NCI-H446 (cell line): ENCODE results near the gene SLC18A3.

Experiments used
- DNase-seq, 2 experiments: peaks; one replicate each; lab custom pipeline; 2025; lab: John Stamatoyannopoulos, UW

SLC18A3 gene

DNA sequence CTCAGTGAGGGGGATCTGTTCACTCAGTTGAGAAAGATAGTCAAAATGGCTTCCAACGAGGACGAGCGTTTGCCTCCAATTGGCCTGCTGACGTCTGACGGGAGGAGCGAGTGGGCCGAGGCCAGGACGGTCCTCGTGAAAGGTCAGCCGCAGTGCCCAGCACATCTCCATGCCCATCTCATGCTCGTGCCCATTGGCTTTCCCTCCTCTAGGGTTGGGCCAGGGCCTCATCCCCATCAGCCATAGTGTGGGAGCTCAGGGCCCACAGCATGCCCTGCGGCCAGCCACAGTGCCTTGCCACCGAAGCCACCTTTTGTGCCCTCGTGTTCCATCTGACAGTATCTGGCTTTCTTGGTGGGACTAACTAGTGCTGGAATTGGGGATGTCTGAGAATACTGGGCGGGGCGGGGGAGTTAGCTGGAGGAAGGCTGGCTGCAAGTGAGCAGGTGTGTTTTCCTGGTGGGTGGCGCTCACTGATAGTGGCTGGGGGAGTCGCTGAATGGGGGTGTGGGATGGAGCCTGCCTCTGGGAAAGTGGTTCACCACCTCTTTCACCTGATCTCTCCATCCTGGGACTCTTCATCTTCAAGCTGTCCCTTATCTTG, 17.6 kb downstream of the SLC18A3 start:
- no peak for DNase-seq

DNA sequence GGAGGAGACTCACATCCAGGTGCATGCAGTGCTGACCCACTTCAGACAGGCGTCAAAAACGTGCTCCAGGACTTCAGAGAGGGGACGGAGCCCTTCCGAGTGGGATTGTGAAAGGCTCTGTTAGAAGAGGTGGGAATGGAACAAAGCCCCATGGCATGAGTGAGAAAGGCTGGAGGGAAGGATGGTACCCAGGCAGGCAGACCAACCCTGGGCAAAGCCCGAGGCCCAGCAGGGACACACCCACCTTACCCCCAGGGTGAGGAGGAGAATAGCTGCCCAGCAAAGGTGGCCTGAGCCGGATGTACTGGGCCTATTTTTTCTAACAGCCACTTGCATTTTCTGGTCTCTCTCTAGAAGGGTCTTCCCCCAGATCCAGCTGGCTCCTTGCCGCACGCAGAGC, 18.5 kb downstream of the SLC18A3 start:
- no peak for DNase-seq

DNA sequence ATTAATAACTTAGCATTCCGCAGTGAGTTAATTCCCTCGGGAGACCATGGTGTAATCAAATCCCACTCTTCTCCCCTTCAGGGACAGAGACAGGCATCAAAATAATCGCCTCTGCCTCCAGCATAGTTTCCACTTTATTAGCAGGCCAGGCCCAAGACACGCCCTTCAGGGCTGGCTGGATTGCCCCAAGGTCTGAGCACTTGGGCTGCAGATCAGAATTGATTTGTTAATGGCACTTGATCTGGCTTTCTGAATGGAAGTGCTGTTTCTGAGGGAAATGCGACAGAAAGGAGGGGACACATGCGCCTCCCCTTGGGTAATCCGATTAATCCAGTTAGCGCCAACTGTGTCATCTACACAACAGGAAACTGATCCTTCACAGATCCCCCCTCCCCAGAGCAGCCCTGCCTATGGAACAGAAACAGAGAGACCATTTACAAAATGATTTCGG, 19.3 kb downstream of the SLC18A3 start:
- no peak for DNase-seq

DNA sequence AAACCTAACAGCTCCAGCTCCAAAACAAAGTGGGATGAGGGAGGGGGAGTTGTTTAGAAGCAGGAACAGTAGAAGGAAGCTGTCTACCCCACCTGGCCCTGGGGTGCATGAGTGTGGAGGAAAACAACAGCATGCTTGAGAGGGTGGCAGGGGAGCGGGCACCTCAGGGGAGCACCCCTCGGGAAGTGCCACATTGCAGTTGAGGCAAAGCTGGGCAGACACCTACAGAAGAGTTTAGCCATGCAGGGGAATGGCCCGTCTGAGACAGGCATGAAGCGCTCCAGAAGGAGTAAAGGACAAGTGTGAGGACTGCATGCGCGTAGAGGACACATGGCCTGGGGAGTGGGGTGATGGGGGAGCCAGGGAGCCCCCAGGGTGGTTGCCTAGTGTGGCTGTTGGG, 21.9 kb downstream of the SLC18A3 start:
- DNase-seq = no peak

DNA sequence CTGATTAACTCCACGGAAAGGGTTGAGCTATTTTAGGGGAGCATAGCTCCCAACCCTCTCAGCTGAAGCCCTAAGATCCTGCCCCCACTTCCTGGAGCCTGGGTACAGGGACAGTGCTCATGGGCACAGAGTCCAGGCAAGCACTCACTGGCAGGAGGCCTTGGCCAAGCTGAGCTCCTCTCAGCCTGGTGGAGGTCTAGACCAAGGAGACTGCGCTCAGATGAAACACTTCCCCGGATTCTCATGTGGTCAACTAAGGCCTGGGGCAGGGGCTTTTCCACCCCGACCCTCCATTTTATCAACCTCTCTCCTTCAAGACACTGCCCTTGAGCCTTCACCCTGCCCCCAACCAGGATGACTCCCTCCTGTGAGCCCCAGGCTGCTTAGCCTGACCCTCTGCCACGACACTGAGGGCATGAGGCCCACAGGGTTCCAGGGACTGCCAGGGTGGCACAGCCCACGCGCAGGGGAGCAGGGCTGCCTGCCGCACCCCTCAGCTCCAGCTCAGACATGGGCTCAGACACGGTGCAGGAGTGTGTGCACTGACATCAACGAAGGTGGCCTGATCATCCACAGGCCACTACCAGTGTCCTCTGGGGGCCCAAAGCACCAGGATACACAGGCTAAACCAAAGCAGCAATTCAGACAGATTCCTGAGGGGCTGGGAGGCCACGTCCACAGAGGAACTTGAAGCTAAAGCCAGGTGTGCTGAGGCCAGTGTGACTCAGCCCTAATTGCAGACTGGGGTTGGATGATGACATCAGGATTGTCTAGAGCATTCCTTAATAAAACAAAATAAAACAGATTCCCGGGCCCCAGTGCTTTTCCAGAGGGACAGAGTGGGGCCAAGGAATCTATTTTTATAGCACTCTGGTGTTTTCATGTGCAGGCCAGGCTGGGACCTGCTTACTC, 22.6 kb downstream of the SLC18A3 start:
- no peak for DNase-seq

DNA sequence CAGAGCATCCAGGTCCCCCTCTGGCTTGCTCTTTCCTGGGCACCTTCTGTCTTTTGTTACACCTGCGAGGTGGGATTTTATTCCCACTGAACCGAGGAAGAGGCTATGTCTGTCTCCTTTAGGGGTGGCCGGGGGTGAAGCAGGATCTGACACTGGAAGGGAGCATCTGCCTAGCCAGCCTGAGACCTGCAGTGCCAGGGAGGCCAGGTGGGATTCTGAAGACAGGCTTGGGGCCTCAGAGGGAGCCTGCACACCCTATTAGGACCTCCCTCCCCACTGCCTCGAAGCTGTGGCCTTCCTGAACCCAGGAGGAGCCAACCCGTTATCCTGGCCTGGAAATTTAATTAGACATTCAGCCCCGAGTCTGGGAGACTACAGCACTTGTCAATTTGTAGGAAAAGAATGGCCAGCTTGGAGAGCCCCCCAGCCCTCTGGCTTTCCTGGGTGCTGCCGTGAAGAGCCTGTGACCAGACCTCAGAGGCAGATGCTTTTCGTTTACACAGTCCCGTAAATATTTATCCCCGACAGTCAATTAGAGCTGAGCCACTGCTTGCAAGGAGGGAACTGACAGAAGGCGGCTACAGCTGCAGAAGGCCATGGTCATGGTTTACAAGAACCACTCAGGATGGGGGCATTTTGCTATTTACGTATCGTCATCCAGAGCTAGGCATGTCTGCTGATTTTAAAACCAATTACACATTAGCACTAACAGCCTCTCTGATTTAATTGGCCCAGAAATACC, 23.4 kb downstream of the SLC18A3 start:
- peak; percentile 8 to 10 for DNase-seq

DNA sequence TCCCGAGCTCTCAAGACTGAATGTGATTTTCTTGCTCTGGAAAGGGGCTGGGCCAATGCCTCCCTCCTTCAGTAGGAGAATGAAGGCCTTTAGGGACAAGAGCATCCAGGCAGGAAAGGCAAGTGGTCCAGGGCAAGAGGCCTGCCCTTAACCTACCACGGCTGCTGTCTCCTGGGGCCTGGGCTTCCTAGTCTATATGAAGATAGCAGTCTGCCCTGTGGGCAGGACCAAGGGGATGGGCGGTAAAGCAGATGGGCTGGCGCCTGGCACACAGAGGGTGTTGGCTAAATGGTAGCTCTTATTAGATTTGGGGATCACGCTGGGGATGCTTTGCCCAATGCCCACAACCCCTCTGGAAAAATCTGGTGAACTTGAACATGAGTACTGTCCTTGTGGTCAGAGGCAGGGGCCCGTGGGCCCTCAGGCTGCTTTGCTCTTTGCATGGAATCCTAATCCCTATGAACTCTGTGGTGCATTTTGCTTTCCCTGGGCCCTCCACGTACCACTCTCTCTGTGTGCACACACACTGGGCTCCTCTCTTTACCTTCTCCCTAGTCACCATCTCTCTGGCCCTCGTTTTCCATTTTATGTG, 24.1 kb downstream of the SLC18A3 start:
- no peak for DNase-seq

DNA sequence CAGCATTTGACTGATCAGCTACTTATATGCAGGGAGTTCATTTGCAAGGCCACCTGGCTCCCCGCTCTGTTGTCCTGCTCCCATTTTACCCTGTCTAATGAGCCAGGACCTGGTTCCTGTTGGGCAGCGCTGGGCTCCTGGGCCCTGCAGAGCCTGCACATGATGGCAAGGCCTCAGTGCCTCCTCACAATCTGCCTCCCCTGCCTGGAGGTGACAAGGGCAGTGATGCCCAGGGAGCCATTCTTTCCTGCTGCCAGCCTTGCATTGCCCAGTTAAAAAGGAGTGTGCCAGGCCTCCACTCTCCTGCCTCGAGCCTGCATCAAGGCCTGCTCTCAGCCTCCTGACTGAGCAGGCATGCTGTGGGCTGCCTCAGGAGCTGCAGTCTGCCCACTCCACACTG, 32.2 kb downstream of the SLC18A3 start:
- DNase-seq = no peak

DNA sequence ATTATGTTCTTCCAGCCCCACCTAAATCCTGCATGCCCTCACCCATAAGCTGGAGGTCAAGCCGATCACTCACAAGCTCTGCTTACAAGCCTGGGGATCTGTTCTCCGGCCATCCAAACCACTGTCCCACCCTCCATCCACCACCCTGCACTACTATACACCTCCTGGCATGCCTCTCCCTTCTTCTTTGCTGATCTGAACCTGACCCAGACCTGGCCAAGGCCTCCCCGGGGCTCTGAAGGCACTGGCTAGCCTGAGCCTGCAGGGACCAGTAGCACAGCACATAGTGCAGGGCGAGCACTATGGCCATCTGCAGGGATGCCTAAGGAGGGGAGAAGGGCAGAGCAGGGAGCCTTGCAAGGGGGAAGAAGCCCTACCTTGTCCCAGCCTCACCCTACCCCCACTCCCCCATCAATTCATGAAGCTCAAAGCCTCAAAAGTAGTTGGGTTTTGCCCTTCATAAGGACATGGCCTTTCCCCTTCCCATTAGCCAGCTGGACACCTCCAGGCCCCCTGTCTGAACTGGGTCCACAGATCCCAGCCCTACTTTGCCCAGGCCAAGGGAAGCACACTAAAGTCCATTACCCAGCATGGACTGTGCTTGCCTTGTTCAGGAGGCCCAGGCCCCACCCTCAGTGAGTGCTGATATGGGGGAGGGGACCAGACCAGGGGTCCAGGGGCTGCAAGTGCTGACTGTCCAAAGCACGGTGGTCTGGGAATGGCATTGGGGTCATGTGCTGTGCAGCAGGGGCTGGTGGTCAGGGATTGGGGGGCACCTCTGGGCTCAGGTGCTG, 33.3 kb downstream of the SLC18A3 start:
- no peak for DNase-seq

DNA sequence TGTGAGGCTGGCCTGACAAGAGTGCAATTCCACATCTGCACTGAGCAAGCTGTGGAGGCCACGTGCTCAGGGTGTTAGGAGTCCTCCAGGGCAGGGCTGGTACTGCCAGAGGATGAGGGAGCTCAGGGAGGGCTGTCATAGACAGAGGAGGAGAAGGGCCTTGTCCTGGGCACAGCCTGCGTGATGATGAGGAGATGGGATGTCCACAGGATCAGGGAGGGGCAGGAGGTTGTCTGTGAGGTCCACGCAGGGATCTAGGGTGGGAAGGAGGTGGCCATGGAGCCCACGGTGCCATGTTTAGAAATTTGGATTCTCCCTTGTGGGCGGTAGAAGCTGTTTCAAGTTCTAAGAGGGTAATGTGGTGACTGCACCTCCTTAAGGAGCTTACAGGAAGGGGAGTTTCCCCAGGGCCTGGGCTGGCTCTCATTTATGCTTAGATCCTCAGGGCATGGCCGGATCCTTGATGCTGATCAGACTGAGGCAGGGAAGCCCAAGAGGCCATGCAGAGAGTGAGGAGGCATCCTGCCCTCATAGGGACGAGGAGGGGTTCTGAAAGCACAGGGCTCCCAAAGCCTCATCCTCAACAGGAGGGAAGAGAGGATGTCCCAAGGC, 34.0 kb downstream of the SLC18A3 start:
- DNase-seq = no peak

DNA sequence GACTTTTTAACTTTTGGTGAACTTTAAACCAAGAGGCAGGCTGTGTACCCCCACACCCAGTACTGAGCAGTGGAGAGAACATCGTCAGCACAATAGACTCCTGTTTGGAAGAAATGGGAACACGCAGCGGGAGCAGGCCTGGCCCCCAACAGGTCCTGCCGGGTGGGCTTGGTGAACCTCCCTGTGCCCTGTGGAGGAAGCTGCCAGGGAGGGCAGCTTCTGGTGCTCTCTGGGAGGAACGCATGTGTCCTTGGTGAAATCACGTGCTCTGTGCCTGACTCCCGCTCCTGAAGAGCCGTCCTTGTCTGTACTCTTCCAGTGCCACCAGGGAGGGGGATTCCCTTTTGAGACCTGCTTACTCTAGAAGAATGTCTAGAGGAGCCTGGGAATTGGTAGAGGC, 35.3 kb downstream of the SLC18A3 start:
- no peak for DNase-seq

DNA sequence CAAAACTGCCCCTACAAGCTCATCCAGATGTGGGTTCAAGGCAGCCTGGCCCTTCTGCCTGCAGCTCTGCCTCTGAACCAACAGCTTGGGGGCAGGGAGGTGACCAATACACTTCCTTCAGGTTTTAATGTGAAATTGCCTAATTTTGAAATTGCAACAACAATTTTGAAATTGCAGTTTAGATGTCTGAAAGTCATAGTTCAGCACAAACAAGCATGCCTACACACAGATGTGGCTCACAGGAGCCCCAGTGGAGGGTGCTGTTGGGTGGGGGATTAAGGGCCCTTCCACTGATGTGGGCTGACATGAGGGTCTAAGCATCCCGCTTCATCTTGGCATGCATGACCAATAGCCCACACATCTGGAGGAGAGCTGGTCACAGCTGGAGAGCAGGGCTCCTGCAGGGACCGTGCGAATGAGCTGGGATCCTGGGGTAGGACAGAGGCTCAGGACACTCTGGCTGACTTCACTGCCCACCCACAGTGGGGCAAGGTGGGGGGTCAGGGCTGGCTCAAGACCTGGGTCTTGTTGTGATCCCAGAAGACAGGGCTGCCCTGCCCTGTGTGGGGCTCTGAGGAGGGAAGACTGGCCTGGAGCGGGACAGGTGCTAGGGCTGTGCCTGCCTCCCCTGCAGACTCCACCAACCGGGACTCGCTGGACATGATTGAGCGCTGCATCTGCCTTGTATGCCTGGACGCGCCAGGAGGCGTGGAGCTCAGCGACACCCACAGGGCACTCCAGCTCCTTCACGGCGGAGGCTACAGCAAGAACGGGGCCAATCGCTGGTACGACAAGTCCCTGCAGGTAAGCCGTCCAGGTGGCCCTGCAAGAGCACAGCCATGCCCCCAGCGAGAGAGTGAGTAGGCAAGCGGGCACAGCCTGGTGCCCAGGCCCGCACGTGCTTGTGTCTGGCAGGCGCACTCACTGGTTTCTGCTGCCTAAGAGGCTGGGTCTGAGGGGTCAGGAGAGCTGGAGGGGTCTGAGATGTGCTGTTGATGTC, 36.1 kb downstream of the SLC18A3 start:
- no peak for DNase-seq

DNA sequence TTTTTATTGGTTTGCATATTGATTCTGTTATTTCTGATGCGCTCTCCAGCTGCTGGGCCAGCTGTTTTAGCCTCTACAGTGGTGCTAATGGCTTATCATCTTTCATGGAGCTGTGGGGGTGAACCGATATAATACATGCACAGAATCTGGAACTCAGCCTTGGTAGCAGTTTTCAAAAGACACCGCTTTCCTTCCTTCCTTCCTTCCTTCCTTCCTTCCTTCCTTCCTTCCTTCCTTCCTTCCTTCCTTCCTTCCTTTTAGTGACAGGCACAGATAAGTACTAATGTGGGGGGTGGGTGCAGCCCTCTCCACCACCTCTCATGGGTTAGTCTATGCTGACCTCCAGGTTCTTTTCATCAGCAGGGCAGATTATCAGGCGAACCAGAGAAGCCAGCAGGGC, 37.4 kb downstream of the SLC18A3 start:
- DNase-seq = no peak

DNA sequence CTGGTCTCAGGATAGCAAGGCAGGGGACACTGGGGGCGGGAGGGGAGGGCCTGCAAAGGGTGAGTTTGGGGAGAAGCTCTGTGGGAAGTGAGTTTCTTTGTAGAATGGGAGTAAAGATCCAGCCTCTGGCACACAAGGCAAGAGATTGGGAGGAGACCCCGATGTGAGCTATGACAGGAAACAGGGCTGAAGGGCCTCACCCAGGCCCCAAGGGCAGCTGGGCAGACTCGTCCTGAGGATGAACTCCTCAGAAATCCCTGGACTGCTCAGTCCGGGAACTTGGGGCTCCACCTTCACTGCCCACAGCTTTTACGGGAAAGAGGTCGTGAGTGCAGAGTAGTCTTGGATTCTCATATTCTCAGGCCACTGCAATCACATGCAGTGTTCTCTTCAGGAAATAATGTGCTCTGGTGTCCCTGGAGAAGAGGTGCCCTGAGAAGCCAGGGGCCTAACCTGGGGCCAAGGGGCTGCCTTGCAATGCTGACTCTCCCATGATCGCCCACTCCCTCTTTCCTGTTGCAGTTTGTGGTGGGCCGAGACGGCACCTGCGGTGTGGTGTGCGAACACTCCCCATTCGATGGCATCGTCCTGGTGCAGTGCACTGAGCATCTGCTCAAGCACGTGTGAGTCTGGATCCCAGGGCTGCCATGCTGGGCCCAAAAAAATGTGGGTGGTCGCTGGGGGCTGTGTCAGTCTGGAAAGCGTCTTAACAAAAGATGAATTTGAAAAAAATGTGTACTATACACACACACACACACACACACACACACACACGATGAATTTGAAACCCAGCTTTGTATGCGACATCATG, 38.1 kb downstream of the SLC18A3 start:
- DNase-seq = no peak

DNA sequence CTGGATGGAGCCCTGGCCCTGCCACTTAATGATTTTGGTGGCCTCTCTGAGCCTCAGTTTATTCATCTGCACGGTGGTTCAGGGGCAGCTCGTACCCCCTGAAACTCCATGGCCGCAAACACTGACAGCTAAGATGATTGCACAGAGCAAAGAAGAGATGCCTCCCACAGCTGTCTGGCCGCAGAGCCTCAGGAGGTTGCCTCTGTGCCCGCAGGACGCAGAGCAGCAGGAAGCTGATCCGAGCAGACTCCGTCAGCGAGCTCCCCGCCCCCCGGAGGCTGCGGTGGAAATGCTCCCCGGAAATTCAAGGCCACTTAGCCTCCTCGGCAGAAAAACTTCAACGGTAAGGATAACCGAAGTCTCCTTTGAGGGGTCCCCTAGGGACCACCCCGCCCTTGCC, 39.2 kb downstream of the SLC18A3 start:
- DNase-seq = no peak

DNA sequence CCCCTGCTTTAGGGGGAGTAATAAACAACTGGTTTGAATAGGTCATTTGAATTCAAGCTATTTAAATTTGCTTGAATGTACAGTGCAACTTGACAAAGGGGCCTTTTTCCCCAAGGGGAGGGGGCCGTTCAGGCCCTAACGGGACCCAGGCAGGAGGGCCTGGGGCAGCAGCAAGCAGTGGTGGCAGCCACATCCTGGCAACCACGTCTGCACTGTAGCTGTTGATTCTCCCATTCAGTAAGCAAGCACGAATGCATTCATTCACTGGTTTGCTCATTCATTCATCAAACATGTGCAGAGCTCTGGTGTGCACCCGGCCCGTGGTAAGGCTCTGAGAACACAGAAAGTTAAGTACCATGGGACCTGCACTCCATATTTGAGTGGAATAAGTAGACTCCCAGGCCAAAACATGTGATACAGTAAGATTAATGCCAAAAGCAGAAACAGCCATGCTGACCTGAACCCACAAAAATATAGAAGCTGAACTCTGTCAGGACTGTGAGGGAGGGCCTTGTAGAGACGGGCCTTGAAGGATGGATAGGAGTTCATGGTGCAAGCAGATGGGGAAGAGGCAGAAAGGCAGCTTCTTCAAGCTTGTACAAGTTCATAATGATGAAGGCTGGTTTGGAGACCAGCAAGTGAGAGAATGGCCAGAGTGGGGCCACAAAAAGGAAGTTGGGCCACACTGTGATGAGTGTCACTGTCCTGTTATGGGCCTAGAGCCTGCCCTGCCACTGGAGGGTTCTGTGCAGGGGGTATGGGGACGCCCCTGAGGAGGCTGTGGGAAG, 40.0 kb downstream of the SLC18A3 start:
- DNase-seq = no peak

DNA sequence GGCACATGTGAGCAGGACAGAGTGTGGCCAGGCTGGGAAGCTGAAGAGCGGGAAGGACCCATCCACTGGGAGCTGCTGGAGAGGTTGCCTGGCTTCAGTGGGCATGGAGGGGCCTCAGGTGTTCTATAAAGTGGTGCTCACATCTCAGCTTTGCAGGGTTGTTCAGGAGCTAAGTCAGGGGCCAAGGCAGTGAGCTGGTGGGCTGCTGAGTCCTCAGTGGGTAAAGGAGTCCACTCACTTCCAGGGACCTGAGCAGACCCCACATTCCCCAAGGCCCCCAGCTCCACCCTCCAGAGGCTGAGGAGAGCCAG, 40.6 kb downstream of the SLC18A3 start:
- no peak for DNase-seq

DNA sequence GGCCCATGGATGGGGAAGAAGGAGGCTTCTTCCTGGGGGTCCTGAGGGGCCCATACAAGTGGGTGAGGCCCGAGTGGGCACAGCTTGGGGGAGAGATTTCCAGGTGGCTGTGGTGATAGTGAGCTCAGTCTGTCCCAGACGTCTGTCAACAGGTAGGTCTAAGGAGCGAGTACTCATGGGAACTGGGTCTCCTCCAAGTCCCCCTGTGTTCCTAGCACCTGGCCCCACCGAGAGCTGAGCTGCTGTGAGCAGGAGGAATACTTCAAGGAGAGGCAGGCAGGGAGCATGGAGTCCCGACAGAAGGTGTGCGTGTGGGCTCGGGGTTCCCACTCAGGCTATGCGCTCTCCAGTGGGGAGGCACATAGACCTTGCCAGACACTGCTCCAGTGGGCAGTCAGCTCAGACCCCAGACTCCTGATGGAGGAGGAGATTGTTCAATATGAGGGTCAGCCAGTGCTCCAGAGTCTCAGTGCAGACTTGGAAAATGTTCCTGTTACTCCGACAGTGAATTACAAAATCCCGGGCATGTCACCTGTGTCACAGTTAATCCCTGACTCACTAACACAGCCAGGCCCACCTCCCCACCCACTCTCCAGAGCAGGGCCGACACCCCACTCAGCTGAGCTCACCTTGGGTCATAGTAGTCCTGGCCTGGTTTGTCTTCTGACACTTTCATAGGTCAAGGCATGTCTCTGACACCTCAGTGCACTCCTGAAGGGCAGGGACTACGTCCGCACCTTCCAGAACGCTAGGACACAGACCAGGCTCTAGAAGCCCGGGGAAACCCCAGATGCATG, 41.1 kb downstream of the SLC18A3 start:
- no peak for DNase-seq
